Trophoblast cell (in vitro differentiated cells and primary cell): ENCODE results near the gene HSD3B2.

Experiments used
- DNase-seq, 2 donors: peaks; one replicate each; pipeline ENCODE4 v3.0.0-alpha.2; 2016
- H2AFZ ChIP-seq: 2 replicates; pipeline ENCODE4 v1.6.1; 2013; ENCODE audit warnings: low read length, moderate library complexity, mild to moderate bottlenecking; ENCODE audit not compliant: insufficient read depth, poor library complexity
- H2AK5ac ChIP-seq: 2 replicates; pipeline ENCODE4 v1.6.1; 2013; ENCODE audit warnings: mild to moderate bottlenecking, low read length
- H2BK120ac ChIP-seq: 2 replicates; pipeline ENCODE4 v1.6.1; 2013; ENCODE audit warnings: low read length, mild to moderate bottlenecking, moderate library complexity; ENCODE audit not compliant: insufficient read depth, poor library complexity
- H2BK12ac ChIP-seq: 2 replicates; pipeline ENCODE4 v1.6.1; 2013; ENCODE audit warnings: mild to moderate bottlenecking, low read length, moderate library complexity
- H2BK5ac ChIP-seq: 2 replicates; pipeline ENCODE4 v1.6.1; 2013; ENCODE audit warnings: low read length, low read depth, moderate library complexity, mild to moderate bottlenecking; ENCODE audit not compliant: poor library complexity
- H3K14ac ChIP-seq: 2 replicates; pipeline ENCODE4 v1.6.1; 2013; ENCODE audit warnings: mild to moderate bottlenecking, low read length
- H3K18ac ChIP-seq: 2 replicates; pipeline ENCODE4 v1.6.1; 2013; ENCODE audit warnings: mild to moderate bottlenecking, low read length
- H3K23ac ChIP-seq: 2 replicates; pipeline ENCODE4 v1.6.1; 2013; ENCODE audit warnings: low read length
- H3K27ac ChIP-seq: 2 replicates; pipeline ENCODE4 v1.5.1; 2013; ENCODE audit warnings: low read depth, mild to moderate bottlenecking, inconsistent platforms, low read length, moderate library complexity
- H3K27me3 ChIP-seq: 2 replicates; pipeline ENCODE4 v1.6.1; 2013; ENCODE audit warnings: inconsistent platforms, mild to moderate bottlenecking, low read length, moderate library complexity; ENCODE audit not compliant: insufficient read depth
- H3K36me3 ChIP-seq, 2 experiments: 1 replicate in 1 of 2; 2 replicates in 1 of 2; pipeline ENCODE4 v1.6.1; 2013; ENCODE audit warnings: low read length in 2 of 2, mild to moderate bottlenecking in 2 of 2, moderate library complexity in 1 of 2; ENCODE audit not compliant: insufficient read depth in 2 of 2, control insufficient read depth in 1 of 2
- H3K4ac ChIP-seq: 2 replicates; pipeline ENCODE4 v1.6.1; 2013; ENCODE audit warnings: low read depth, mild to moderate bottlenecking, low read length, moderate library complexity
- H3K4me1 ChIP-seq, 2 experiments: 1 replicate in 1 of 2; 2 replicates in 1 of 2; pipeline ENCODE4 v1.6.1; 2013; ENCODE audit warnings: low read length in 2 of 2, mild to moderate bottlenecking in 2 of 2, moderate library complexity in 1 of 2; ENCODE audit not compliant: insufficient read depth in 2 of 2, control insufficient read depth in 1 of 2
- H3K4me2 ChIP-seq: 2 replicates; pipeline ENCODE4 v1.6.1; 2013; ENCODE audit warnings: inconsistent platforms, mild to moderate bottlenecking, low read length, moderate library complexity
- H3K4me3 ChIP-seq: 2 replicates; pipeline ENCODE4 v1.5.1; 2013; ENCODE audit warnings: mild to moderate bottlenecking, low read depth, low read length, inconsistent platforms
- H3K79me1 ChIP-seq: one replicate; pipeline ENCODE4 v1.6.1; 2013; ENCODE audit warnings: low read length
- H3K79me2 ChIP-seq: 2 replicates; pipeline ENCODE4 v1.6.1; 2013; ENCODE audit warnings: low read length, mild to moderate bottlenecking; ENCODE audit not compliant: control insufficient read depth, insufficient read depth, poor library complexity
- H3K9ac ChIP-seq: 2 replicates; pipeline ENCODE4 v1.6.1; 2013; ENCODE audit warnings: mild to moderate bottlenecking, low read length
- H3K9me3 ChIP-seq: 2 replicates; pipeline ENCODE4 v1.6.1; 2013; ENCODE audit warnings: low read depth, mild to moderate bottlenecking, control low read depth, inconsistent platforms, low read length; ENCODE audit not compliant: insufficient read depth
- H4K12ac ChIP-seq: 2 replicates; pipeline ENCODE4 v1.6.1; 2013; ENCODE audit warnings: low read depth, mild to moderate bottlenecking, low read length, moderate library complexity
- H4K8ac ChIP-seq: 2 replicates; pipeline ENCODE4 v1.6.1; 2013; ENCODE audit warnings: low read depth, mild to moderate bottlenecking, low read length, moderate library complexity
- H4K91ac ChIP-seq: one replicate; pipeline ENCODE4 v1.6.1; 2013; ENCODE audit warnings: low read depth, mild to moderate bottlenecking, low read length, moderate library complexity
- WGBS: extraction: QIAGEN DNeasy Blood & Tissue Kit; methylation state at CpG from one replicate; pipeline ENCODE4 v1.1.7; 2013; ENCODE audit warnings: missing lambda C conversion rate; ENCODE audit not compliant: insufficient read length, insufficient coverage; ENCODE audit errors: extremely low coverage; 5-methylcytosine and 5-hydroxymethylcytosine counted together

The HSD3B2 gene

DNA sequence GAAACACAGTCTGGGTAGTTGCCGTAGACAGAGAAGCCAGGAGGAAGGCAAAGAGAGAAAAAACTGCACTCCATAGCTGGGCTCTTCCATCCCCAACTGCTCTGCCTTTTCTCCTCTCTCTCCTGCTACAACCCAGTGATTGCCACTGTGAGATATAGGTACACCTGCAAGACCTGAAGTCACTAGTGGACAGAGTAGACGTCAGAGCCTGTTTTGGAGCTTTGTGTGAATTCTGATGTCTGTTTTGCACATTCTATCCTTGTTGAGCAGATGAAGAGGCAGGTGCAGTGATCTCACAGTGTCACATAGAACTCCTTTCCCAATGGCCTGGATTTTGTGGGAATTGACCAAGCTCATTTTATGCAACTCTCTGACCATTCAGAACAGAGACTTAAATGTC lies 44.2 kb upstream of the HSD3B2 start:
- no peaks in the 10 kb centered on the region for H3K79me2 ChIP-seq
- H4K8ac ChIP-seq = no peak overlapping the region
- no peak overlapping the region for H2BK12ac ChIP-seq
- H3K27ac ChIP-seq = no peak overlapping the region
- no peak overlapping the region for H3K4ac ChIP-seq
- no peaks in the 10 kb centered on the region for H3K79me1 ChIP-seq
- H2BK5ac ChIP-seq = no peak overlapping the region
- no peak for DNase-seq
- H3K27me3 ChIP-seq = no peaks in the 10 kb centered on the region
- no peak overlapping the region for H2BK120ac ChIP-seq
- H4K12ac ChIP-seq = no peak overlapping the region
- no peaks in the 10 kb centered on the region for H3K9me3 ChIP-seq
- H3K9ac ChIP-seq = no peak overlapping the region
- no CpG with 5 or more reads among the region's 2 CpGs for WGBS
- no peak overlapping the region for H2AFZ ChIP-seq
- H3K18ac ChIP-seq = no peak overlapping the region
- H3K4me1 ChIP-seq = peaks cover 2 to 4% of the 10 kb centered on the region in 2 experiments
- H3K4me3 ChIP-seq = no peak overlapping the region
- H2AK5ac ChIP-seq = no peak overlapping the region
- H3K23ac ChIP-seq = no peak overlapping the region
- H4K91ac ChIP-seq = no peak overlapping the region
- no peak overlapping the region for H3K4me2 ChIP-seq
- H3K14ac ChIP-seq = no peak overlapping the region
- no peaks in the 10 kb centered on the region for H3K36me3 ChIP-seq

DNA sequence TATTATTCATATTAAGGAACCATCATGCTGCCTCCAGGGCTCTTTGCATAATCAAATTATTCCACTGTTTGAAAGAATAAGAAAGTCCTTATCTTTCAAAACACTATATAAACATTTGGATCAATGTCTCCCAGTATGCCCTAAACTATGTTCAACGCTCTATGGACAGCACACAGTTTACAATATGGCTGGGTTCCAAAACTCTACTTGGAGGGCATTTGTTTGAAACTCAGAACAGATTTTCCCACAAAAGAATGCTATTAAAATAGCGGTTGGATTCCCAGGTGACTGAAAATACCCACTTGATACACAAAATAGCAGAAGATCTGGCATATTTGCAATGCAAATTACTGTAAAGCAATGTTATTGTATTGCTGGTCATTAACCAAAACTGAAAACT lies 43.1 kb upstream of the HSD3B2 start:
- no CpG with 5 or more reads among the region's 2 CpGs for WGBS
- Histone ChIP-seq H3K79me2 (no peaks in the 10 kb centered on the region), H3K36me3 (no peaks in the 10 kb centered on the region), H2BK120ac (no peak overlapping the region), H4K8ac (no peak overlapping the region), H3K23ac (no peak overlapping the region), H3K79me1 (no peaks in the 10 kb centered on the region), H2AFZ (no peak overlapping the region), H2AK5ac (no peak overlapping the region), H3K4ac (no peak overlapping the region), H3K4me2 (no peak overlapping the region), H2BK12ac (no peak overlapping the region), H3K4me1 (peaks cover 2 to 4% of the 10 kb centered on the region in 2 experiments), H3K9me3 (no peaks in the 10 kb centered on the region), H4K12ac (no peak overlapping the region), H3K27me3 (no peaks in the 10 kb centered on the region), H3K18ac (no peak overlapping the region), H2BK5ac (no peak overlapping the region), H3K14ac (no peak overlapping the region), H4K91ac (no peak overlapping the region), H3K27ac (no peak overlapping the region), H3K4me3 (no peak overlapping the region), H3K9ac (no peak overlapping the region)
- DNase-seq = no peak

DNA sequence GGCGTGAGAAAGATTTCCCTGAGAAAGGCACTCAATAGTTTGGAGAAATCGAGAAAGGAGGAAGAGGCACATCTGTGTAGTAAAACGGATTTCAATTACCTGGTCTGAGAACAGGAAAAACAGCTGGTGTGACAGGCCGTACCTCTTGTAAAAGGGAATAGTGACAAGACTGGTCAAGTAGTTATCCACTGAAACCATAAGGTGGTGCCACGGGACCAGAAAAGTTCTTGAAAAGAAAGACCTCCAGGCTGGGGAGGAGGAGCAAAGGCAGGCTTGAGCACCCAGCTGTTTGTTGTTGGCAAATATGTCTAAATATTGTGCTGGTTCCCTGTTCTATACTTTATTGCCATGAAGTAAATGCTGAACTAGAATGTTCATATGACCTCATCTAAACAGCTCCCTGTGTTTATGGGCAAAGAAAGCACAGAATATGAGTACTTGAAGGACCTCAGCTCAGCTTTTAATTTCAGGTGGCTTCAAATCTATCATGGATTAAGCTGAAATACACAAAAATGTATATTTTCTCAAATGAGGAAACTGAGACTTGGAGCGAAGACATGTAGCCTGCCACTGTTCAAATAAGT lies 42.4 kb upstream of the HSD3B2 start:
- H3K4ac ChIP-seq = no peak overlapping the region
- H3K4me2 ChIP-seq = no peak overlapping the region
- H2BK12ac ChIP-seq = no peak overlapping the region

DNA sequence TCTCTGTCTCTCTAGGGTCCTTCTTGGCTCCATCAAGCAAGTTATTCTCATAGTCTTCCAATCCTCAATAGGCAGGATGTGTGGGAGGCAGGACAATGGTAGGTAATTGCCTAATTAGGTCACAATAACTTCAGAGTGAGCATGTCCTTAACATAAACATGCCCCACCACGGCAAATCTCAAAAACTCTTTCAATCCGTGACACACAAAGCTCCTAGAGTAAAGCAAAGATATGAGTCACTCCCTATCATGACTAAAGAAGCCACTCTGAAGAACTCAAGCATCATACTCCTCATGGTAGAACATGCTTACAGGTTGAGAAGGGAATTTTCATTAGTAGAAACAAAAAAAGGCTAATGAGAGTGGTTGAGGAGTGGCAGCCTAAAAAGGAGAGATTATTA lies 41.5 kb upstream of the HSD3B2 start:
- Histone ChIP-seq H3K27me3 (no peaks in the 10 kb centered on the region), H3K4me1 (peaks cover 2 to 4% of the 10 kb centered on the region in 2 experiments), H3K9ac (no peak overlapping the region), H3K9me3 (no peaks in the 10 kb centered on the region), H3K18ac (no peak overlapping the region), H4K12ac (no peak overlapping the region), H3K36me3 (no peaks in the 10 kb centered on the region), H3K14ac (no peak overlapping the region), H2AFZ (no peak overlapping the region), H2AK5ac (no peak overlapping the region), H2BK12ac (no peak overlapping the region), H3K23ac (no peak overlapping the region), H4K91ac (no peak overlapping the region), H3K4ac (no peak overlapping the region), H3K79me2 (no peaks in the 10 kb centered on the region), H2BK120ac (no peak overlapping the region), H4K8ac (no peak overlapping the region), H3K4me2 (no peak overlapping the region), H3K79me1 (no peaks in the 10 kb centered on the region), H3K27ac (no peak overlapping the region), H3K4me3 (no peak overlapping the region), H2BK5ac (no peak overlapping the region)
- peak in 1 of 2 donors; percentile 40 for DNase-seq
- no CpG with 5 or more reads among the region's 2 CpGs for WGBS

More for the DNA sequence above, 42.4 kb upstream of the HSD3B2 start:
- H2AK5ac ChIP-seq = no peak overlapping the region
- no peaks in the 10 kb centered on the region for H3K36me3 ChIP-seq
- H3K9ac ChIP-seq = no peak overlapping the region
- no peak overlapping the region for H4K91ac ChIP-seq
- H4K8ac ChIP-seq = no peak overlapping the region
- no peak overlapping the region for H4K12ac ChIP-seq
- H3K27me3 ChIP-seq = no peaks in the 10 kb centered on the region
- no peak overlapping the region for H2BK120ac ChIP-seq
- no CpG with 5 or more reads among the region's 6 CpGs for WGBS
- peak; percentile 59 to 76 for DNase-seq
- no peaks in the 10 kb centered on the region for H3K79me2 ChIP-seq
- no peak overlapping the region for H3K18ac ChIP-seq
- no peaks in the 10 kb centered on the region for H3K9me3 ChIP-seq
- no peak overlapping the region for H3K23ac ChIP-seq
- H2BK5ac ChIP-seq = no peak overlapping the region
- H3K14ac ChIP-seq = no peak overlapping the region
- H3K27ac ChIP-seq = no peak overlapping the region
- H2AFZ ChIP-seq = no peak overlapping the region
- no peaks in the 10 kb centered on the region for H3K79me1 ChIP-seq
- H3K4me3 ChIP-seq = no peak overlapping the region
- H3K4me1 ChIP-seq = peaks cover 2 to 4% of the 10 kb centered on the region in 2 experiments
